Activated CD4-positive, alpha-beta T cell treated with anti-CD3 and anti-CD28 coated beads, Interleukin-2, amount 50 U/mL, for 16 hours (primary cell): ENCODE measurements around the gene PRKAR1B.
A peak's percentile ranks its signal among the peaks of the same experiment; 100 is the strongest.
"Not testable (repeated sequence)": the region's sequence is repeated elsewhere in the genome, so short reads cannot be mapped to it uniquely, and the experiment has no call there.

Experiments
- DNase-seq: peaks from one replicate; pipeline ENCODE4 v3.0.0-alpha.2; 2020

PRKAR1B gene

DNA sequence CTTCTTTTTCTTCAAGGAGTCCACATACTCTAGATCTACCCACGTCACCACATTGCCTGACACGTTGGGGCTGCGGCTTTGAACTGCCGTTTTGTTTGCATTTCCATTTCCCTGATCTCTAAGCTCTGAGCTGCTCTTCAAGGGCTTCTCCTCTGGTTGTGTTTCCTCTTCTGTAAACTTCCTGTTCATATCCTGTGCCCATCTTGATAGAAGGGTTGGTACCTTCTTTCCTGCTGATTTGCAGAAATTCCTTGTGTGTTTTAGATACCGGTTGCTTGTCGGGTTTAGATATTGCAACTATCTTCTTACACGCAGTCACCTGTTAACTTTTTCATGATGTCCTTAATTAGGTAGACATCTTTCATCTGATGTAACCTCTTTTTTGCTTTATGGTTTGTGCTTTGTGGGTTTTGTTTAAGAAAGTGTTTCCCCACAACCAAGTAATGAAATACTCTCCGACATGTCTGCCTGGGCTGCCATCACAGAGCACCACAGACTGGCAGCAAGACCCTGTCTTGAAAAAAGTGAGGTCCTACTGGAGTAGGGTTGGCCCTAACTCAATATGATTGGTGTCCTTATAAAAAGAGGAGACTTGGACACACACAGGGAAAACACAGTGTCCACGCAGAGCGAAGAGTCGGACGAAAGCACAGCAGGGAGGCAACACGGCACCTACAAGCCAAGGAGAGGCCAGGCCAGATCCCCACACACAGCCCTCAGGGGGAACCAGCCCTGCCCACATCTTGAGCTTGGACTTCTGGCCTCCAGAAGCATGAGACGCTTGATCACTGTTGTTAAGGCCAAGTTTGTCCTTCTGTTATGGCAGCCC lies 108.3 kb downstream of the PRKAR1B start:
- peak; percentile 77 for DNase-seq

DNA sequence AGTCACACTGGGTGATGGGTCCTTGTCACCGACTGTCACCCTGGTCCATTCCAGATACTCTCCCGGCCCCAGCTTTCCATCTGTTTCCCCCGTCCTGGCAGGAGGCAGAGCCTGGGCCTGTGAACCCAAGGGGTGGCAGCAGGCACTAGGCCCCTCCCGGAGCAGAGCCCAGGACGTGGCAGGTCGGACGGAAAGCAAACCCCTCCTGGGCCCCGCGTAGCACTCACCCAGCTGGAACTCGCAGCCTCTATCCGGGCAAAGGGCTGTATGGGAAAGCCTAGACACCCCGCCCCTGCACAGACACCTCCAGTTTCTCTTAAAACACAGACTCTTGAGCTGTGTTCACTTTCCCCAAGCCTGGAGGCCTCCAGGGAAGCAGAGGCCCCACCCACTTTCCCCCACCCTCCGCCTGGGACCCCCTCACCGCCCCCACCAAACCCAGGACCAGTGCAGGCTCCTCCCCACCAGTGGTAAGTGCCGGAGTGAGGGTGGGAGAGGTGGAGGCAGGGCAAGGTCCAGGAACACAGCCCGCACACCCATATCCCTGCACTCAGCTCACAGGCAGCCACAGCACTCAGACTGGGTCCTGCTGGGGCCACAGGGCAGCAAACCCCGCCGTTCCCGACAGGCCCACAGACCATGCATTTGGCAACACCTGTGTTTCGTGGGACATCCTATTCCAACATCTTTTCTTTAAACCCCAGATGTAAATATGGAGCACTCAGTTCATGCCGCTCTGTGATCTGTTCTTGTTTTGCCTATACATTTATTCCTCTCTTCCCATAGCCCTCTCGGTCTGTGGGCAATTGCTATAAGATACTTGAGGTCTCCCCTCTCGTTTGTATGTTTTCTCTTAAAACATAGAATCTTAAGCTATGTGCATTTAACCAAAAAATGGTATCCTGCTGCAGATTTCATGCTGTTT lies 109.2 kb downstream of the PRKAR1B start:
- DNase-seq, result no peak

DNA sequence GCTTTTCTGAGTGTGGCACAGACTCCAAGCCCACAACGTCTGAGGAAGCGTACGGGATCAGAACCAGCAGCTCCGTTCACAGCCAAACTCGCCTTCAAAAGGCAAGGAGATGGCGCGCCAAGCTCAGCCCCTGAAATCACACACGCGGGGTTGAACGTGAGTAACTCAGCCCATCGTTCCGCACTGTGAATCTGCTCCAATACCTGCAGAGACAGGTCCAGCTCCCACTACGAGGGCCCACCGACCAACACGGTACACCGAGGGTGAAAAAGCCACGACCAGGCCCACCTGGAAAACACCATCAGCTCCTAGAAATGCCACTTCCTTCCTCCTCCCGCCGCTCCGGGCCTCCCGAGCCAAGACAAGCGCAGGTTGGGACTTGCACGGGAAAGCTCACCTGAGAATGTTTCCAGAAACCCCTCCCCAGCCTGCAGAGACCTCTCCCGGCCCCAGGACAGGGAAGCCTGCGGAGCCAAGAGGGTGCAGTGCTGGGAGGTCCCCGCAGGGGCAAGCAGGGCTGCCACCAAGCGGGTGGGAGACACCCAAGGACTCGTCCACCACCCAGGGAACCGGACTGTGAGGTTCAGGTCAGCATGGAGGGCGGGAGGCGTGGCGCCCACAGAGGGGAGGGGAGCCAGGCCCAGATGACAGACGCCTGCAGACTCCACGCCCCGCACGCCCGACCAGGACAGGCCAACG lies 113.5 kb downstream of the PRKAR1B start:
- DNase-seq, result no peak

DNA sequence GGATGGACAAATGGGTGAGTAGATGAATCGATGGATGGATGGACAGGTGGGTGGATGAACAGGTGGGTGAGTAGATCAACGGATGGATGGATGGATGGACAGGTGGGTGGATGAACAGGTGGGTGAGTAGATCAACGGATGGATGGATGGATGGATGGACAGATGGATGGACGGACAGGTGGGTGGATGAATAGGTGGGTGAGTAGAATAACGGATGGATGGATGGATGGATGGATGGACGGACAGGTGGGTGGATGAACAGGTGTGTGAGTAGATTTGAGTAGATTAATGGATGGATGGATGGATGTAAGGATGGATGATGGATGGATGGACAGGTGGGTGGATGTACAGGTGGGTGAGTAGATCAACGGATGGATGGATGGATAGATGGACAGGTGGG lies 115.2 kb downstream of the PRKAR1B start:
- DNase-seq, result not testable (repeated sequence)

DNA sequence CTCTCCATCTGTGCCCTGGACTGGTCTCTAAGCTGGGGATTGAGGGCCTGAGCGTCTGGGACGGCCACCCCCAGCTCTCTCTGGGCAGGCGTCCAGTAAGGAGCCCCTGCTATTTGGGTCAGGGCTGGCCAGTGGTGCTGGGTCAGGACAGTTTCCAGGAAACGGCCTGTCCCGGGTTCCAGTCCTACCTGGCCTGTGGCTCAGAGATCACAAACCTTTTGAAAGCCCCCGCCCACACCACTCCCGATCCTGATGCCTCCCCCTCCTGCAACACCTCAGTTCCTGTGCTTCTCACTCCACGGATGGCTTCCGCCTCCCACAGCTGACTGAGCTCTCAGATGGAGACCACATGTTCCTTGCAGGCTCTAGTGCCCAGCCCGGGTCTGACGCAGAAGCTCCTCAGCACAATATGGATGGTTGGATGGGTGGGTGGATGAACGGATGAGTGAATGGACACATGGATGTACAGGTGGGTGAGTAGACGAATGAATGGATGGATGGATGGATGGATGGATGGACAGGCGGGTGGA lies 115.7 kb downstream of the PRKAR1B start:
- DNase-seq, result no peak

DNA sequence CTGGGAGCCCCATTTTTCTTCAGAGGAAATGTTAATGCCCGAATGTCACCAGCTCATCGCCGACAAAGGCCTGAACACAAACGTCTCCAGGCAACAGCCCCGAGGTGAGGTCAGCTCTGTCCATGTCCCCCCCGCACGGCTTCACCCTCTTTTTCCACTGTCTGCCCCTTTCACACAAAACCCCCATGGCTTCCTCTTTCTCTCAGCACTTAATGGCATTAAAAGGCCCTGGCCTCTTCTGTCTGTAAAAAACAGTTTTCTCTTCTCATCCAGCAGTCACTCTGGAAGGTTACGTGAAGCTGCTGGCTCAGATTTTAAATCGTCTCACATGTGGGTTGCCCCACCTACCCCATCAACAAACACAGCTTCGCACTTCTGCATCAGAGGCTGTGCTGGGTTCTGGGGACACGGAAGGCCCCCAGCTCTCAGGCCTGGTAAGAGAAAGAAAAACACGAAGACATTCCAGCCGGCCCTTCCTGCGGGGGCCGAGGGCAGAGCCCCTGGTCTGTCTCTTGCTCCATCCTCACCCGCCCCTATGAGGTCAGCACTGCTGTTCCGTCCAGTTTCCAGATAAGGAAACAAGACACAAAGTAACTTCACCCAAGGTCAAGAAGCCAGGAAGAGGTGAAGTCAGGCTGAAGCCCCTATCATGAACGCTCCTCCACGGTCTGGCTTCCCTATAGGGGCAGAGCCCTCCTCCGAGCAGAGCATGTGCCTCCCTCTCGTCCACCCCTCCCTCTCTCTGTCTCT lies 116.4 kb downstream of the PRKAR1B start:
- DNase-seq, result no peak

DNA sequence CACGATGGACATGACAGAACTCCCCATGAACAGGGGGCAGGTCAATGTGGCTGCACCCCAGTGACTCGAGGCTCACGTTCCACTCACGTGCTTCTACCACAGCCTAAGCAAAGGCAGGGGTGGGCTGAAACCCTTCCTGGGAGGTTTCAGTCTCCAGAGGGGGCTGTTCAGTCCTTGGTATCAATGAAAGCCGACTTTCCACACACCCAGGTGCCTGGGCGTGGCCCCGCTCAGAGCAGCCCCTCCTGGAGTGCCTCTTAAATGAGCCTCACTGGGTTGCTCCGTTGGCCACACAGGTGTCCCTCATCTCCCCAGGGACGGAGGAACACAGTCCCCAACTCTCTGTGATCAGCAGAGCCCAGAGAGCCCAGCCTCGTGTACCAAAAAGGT lies 116.9 kb downstream of the PRKAR1B start:
- no peak for DNase-seq

DNA sequence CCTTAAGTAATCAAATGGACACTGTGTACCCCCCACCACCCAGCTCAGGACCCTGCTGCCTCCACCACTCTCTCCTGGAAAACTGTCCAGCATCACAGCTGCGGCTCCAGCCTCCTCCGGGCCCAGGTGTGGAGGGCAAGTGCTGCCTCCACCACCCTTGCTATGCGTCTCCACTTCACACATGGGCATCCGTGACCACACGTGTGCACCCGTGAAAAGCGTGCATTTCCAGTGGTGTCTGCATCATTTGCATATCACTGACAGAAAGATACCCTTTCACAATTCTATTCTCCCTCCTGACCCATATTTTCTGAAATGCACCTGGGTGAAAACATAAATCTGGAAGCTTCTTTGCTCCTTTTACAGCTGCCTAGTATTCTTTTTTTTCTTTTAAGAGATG lies 117.7 kb downstream of the PRKAR1B start:
- DNase-seq, result no peak

DNA sequence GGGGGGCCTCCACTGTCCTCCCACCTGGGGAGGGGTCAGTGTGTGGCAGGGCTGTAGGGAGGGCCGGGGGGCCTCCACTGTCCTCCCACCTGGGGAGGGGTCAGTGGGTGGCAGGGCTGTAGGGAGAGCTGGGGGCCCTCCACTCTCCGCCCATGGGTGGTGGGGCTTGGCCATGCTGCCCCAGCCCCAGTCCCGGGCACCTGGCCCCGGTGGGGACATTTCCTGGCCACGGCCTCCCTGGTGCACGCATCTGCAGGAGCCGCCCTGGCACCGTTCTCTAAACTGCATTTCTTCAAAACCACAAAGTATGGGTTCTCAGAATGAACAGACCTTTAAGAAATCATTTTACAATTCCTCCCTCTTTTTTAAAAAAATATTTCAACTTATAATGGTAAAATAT lies 118.1 kb downstream of the PRKAR1B start:
- DNase-seq, result no peak

DNA sequence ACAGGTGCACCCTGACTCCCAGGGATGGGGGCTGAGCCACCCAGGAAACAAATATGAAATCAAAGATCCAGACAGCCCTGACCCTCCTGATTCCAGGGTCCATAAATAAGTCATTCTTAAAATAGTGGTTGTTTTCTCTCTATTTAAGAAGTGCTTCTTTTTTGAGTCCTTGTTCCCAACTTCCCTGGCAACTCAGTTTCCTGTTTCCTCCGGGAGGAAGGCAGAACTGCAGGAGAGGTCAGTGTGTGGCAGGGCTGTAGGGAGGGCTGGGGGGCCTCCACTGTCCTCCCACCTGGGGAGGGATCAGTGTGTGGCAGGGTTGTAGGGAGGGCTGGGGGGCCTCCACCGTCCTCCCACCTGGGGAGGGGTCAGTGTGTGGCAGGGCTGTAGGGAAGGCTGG lies 118.7 kb downstream of the PRKAR1B start:
- no peak for DNase-seq

DNA sequence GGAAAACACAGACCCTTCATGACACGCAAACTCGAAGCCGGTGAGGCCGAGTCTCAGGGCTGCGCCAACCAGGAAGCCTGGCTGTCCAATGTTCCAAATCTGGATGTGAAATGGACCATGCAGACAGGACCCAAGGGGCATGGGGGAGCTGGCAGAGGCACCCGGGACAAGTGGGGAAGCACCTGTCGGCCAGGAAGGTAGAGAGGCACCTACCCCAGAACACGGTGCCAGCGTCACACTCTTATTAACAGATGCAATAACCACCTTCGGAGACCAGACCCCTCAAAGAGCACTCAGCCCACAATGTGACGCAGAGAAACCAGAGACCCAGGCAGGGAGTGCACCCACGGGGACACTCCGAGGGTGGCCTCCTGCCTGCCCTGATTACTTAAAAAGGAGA lies 119.1 kb downstream of the PRKAR1B start:
- DNase-seq, result no peak

DNA sequence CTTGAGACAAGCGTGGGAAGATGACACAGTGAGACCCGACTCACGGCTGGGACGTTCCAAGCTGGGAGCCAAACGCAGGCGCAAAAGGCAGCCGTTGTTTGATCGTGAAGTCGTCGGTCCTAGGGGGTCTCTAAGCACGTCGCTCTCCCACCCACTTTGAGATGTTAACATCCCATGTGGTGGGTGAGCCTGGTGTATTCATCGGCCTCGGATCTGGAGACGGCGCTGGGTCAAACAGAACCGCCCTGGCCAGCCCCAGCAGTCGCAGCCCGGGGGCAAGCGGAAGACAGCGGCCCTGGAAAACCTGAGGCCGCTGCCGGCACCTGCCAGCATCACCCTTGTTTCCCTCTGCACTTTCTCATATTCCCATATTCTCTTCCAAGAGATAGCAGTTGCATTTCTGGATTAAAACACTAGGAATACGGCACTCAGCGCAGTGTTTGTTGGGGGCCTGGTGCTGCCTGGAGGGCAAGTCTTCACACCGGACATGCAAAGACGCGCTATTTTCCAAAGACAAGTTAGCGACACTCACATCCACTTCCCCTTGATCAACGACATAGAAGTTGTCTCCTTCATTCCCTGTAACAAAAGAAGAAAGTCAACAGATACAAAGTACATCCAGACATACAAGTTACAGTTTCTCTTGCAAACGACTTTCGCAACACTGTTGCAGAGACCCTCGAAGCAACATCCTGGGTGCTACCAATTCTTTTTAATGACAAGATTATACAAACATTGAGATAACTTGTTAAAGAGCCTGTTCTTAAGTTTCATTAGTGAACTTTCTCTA lies 121.2 kb downstream of the PRKAR1B start:
- no peak for DNase-seq

DNA sequence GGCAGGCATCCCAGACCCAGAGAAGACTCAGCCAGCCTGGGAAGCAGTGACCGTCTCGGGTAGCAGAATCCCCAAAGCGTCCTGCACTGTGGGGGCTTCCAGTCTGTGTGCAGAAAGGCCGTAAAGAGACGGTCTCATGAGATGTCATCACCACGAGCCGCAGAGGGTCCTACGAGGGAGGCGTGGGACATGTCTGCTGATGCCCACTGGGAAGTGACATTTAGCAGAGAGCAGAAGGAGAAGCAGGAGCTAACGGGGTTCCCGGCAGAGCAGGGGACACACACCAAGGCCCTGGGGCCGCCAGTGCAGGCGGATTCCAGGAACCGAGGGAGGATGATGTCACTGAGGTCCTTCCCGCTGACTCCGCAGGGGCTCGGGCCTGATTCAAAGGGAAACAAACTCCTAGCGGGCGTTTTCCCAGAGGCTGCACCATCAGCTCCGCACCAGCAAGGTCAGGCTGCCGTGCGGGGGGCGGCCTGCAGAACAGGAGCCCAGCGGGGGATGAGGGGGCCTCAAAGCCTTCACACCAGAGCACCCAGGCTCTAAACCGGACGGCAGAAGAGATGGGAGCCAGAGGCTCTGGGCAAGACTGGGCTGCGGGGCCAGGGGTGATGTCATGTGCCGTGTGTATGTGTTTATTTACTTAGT lies 122.1 kb downstream of the PRKAR1B start:
- no peak for DNase-seq

DNA sequence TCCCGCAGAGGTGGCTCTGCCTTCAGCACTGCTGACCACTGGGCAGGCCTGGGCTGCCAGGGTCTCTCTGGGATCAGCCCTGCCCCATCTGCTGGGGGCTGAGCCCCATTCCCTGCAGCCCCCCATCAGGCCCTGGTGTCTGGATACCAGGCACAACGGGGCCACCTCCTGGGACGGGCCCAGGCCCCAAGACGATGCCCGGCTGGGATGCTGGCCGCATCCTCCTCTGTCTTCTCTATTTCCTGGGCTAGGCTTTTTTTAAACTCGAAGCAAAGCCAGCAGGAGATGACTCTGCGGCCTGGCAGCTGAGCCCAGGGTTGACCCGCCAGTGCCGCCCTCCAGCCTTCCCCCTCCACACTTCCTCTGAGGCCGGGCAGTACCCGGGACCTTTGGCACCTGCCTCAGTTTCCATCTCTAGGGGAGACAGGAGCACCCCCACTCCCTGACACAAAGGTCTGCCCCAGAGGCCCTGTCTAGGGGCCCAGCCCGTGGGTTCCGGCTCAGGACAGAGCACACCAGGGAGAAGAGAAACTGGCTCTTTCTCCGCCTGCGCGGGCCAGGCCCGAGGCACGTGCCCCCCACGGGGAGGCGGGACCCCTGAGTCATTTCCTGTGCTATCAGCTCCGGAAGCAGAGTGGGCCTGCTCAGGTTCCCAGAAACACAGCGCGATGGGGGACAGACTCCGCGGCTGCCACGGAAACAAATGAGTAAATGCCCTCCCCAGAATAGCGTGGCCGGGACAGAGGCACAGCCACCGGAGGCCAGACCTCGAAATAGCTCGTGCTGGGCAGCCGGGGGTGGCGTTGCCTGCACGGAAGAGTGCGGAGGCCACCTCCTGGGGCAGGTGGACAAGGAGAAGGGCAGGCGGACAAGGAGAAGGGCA lies 122.8 kb downstream of the PRKAR1B start:
- peak; percentile 96 for DNase-seq

DNA sequence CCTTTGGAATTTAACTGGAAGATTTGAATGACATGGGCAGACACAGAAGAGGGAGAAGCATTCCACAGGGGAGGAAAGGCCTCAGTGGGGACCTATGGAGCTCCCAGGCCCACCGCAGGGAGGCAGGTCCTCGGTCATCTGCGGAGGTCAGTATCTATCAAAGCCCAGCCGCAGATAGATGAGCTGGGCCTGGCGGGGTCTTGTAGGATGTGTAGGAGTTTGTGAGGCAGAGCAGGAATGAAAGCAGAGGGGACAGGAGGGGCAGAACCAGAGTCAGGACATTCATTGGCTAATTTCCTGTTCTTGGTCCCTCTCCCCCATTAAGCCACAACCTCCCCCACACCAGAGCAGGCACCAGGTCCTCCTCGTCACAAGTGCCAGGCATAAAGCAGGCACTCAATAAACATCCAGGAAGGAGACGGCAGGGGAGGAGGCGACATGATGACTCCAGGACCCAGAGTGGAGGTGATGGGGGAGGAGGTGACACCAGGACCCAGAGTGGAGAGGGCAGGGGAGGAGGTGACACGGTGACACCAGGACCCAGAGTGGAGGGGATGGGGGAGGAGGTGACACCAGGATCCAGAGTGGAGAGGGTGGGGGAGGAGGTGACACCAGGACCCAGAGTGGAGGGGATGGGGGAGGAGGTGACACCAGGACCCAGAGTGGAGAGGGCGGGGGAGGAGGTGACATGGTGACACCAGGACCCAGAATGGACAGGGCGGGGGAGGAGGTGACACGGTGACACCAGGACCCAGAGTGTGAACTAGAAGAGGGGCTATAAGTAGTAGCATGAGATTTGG lies 123.7 kb downstream of the PRKAR1B start:
- DNase-seq, result peak; percentile 72

DNA sequence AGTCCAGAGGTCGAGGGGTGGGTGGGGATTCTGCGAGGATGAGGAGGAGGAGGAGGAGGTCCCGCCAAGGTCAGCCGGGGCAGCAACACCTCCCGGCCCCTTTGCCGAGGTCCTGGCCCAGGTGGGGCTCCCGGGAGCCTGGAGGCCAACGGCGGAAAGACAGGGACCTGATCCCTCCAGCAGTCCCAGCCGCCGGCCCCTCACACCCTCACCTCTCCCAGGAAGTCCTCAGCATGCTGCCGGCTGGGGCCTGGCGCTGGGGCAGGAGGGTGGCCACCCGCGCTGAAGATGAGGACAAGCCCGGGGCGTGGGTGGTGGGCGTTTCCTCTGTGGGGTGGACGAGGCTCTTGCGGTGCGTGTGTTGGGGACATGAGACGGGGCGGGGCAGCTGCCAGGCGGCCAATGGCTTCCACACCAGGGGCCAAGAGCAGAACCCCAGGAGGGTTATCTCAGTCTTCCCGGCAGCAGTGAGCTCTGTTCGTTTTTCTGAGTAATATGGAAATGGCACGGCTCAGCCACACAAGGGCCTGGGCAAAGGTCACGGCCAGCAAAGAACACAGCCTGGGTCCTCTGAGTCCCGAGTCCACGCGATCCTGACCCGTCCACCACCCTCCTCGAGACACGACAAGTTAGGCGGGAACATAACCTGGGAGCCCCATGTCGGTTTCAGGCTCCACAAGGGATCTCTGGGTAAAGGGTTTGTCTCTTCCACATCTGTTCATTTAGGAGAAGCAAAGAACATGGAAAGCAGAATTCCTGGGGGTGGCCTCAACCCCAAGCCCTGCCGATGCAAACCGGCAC lies 124.5 kb downstream of the PRKAR1B start:
- DNase-seq, result peak; percentile 71

DNA sequence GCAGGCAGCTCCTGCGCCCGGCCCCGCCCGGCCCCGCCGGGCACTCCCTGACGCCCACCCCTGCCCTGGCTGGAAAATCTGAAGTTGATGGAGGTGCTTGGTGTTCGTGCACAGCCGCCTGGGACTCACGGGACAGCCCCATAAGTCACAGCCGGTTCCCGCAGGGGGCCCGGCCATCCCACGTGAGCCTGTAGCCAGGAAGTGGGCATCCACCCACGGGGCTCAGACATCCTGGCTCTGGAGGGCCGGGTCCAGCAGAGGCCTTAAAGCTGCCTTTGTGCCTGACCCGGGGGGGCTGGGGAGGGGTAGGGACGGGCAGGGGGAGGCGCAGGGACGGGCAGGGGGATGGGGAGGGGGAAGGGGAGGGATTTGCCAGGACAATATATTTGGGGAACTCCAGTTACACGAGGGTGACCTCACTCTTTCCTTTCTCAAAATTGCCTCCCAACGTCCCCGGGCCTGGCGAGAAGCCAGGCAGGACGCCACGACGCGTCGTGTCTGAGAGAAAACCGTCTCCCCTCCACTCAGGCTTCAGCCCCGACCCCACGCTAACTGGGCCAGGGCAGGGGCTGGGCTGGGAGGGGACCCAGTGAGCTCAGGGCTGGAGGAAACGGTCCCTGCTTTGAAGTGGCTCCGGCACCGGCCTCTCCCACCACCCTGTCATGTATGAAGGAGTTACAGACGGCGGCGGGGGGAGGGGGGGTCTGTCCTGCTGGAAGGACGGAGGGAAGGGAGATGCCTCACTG lies 125.3 kb downstream of the PRKAR1B start:
- DNase-seq, result peak; percentile 85
